GM18861 (cell line): ENCODE data around the gene PRB4.
"Not testable (repeated sequence)": the region's sequence is repeated elsewhere in the genome, so short reads cannot be mapped to it uniquely, and the experiment has no call there.

Experiments
- ATAC-seq: cut with Tn5 transposase; IDR thresholded peaks from one replicate; pipeline ENCODE4 v1.9.1; 2021; ENCODE audit not compliant: unreplicated experiment

PRB4 gene

DNA sequence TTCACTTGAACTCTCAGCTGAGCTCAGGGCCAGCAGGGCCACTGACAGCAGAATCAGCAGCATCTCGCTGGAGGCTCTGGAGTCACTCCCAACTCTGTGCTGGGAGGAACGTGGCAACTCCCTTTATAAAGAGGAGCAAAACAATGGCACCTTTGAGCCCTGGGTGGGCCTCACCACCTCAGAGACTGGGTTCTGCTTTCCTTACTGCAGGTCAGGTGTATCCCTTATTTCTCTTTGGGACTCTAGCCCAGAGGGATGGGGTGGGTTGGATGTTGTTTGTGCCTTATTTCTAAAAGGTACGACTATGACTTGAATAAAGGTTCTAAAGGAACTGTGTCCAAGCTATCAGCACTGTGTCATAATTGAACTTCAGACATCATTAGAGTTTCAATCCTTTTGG is at the start of gene PRB4:
PRB4 (minus strand) TSS at position 101 of the 400 bp plus-strand sequence; CDS start at position 63, 38 bp downstream.
- no peak for ATAC-seq

DNA sequence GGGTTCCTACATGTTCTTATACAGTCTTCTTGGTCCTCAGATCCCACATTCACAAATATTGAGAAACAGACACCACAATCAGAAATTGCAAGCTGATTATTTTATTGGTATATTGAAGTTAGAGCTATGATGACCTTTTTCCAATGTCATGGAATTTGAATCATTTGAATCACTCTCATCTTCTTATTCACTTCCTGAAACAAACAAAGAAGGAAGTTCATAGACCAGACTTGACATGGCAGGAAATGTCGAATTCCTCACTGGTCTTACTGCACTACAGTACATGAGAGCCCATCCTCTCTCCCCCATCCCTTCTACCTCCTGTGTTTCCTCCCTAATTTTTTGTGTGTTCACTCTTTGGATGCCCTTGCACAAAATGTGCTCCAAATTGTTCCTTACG is 41.5 kb upstream of the PRB4 start:
- ATAC-seq, result not testable (repeated sequence)

GRCh38 chr12:11348439-11348838 is 38.2 kb upstream of the PRB4 start:
- no peak for ATAC-seq

DNA sequence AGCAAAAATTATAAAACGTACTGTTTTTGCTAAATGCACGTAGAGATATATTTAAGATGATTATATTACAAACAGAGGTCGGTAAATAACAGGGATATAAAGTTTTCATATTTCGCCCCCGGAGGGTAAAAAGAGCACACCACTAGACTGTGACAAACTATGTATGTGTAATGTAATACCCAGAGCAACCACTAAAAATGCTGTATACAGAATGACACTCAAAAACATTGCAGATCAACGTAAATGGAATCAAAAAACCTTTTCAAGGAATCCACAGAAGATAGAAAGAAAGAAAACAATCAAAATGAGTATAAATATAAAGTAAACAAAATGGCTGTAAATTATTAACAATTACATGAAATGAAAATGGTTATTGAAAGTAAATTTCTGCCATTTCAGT is 37.6 kb upstream of the PRB4 start:
- no peak for ATAC-seq

DNA sequence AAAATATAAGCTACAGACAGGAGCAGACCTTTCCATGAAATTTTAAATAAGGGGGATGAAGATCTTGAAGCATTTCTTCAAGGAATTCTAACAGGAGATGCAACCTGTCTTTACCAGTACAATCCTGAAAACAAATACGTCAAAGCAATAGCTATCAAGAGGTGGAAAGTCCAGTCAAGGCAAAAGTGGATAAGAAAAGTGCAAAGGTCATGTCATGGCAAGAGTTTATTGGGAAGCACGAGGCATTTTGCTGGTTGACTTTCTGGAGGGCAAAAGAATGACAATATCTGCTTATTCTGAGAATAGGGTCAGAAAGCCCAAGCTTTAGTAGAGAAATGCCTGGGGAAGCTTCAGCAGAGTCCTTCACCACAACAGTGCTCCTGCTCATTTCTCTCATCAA is 34.3 kb upstream of the PRB4 start:
- ATAC-seq, result no peak

GRCh38 chr12:11324426-11324825 is 14.2 kb upstream of the PRB4 start:
- no peak for ATAC-seq

DNA sequence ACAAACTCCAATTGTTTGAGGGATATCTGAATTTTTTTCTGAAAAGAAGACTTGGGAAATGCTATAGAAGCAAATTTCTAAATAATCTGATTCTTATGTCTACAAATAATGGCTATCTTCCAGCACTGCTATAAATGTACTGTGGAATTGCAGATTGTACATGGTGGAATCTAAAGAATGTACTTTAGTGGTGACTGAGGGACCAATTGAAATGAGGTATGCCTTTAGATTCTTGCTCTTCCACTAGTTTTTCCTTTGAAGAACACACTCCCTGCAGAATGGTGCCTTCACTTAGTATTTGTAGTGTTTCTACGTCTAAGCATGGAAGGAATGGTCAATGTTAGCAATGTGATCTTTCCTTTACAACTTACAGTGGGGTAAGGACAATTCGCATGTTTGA is 11.7 kb upstream of the PRB4 start:
- no peak for ATAC-seq

DNA sequence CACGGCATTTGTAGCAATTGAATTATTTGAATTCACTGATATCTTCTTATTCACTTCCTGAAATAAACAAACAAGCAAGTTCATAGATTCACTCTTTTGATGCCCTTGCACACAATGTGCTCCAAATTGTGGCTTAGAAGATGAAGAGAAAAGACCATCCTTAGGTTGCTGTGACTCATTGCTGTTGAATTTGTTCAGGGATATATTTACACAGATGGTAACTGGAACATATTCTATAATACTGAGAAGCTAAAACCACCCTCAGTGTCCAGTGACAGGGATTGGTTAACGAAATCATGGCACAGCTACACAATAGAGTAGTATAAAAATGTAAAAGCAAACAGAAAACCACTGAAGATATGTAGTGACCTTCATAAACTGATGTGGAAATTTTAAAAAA is 3.1 kb downstream of the PRB4 start:
- no peak for ATAC-seq

GRCh38 chr12:11273449-11273848 is 36.8 kb downstream of the PRB4 start:
- ATAC-seq, result no peak

DNA sequence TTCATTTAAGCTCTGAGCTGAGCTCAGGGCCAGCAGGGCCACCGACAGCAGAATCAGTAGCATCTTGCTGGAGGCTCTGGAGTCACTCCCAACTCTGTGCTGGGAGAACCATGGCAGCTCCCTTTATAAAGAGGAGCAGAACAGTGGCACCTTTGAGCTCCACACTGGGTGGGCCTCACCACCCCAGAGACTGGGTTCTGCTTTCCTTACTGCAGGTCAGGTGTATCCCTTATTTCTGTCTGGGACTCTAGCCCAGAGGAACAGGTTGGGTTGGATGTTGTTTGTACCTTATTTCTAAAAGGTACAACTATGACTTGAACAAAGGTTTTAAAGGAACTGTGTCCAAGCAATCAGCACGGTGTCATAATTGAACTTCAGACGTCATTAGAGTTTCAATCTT is 40.6 kb downstream of the PRB4 start, which contains the start of gene PRB3:
PRB3 (minus strand) TSS at position 101 of the 400 bp plus-strand sequence; CDS start at position 63, 38 bp downstream.
- ATAC-seq, result no peak

- no peak for ATAC-seq
Measured at GRCh38 chr12:11264501-11264900, 45.7 kb downstream of the PRB4 start.
